Measurements from ENCODE around the gene TMEM190. TPM values are rescaled to one million over a fixed set of nuclear protein-coding genes. Genes with fewer than 3 reads are reported as not detected.
"Not testable (repeated sequence)": the region's sequence is repeated elsewhere in the genome, so short reads cannot be mapped to it uniquely, and the experiment has no call there.

TMEM190 gene
- total RNA-seq, 1 donor from 2014 or later = not detected

DNA sequence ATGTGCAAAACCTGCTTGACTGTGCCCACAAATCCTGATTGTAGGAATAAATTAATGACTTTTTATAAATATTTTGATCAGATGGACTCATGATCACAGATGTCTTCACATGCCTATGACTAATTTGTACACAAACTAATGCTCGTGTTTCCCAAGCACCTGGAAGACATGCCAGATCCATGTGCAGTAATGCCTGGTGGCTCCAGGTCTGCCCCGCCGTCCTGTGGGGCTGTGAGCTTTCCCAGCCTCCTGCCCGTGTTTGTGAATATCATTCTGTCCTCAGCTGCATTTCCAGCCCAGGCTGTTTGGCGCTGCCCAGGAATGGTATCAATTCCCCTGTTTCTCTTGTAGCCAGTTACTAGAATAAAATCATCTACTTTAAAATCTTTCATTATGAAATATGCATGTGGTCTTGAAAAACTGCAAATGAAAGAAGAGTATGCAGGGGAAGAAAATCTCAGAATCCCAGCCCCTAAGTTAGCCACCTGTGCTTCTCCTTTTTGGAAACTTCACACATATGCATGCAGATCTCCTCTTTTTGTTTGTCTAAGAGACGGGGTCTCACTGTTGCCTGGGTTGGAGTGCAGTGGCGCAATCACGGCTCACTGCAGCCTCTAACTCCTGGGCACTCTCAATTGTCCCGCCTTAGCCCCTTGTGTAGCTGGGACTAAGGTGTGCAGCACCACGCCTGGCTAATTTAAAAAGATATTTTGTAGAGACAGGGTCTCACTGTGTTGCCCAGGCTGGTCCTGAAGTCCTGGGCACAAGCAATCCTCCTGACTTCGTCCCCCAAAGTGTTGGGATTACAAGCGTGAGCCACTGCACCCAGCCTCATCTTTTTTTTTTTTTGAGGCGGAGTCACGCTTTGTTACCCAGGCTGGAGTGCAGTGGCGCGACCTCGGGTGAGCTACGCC is 15.3 kb downstream of the TMEM190 start:
- TF ChIP-seq, protein P1, sequence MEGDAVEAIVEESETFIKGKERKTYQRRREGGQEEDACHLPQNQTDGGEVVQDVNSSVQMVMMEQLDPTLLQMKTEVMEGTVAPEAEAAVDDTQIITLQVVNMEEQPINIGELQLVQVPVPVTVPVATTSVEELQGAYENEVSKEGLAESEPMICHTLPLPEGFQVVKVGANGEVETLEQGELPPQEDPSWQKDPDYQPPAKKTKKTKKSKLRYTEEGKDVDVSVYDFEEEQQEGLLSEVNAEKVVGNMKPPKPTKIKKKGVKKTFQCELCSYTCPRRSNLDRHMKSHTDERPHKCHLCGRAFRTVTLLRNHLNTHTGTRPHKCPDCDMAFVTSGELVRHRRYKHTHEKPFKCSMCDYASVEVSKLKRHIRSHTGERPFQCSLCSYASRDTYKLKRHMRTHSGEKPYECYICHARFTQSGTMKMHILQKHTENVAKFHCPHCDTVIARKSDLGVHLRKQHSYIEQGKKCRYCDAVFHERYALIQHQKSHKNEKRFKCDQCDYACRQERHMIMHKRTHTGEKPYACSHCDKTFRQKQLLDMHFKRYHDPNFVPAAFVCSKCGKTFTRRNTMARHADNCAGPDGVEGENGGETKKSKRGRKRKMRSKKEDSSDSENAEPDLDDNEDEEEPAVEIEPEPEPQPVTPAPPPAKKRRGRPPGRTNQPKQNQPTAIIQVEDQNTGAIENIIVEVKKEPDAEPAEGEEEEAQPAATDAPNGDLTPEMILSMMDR (IDR thresholded peaks at IDR 0.05) = no peak
- ChIA-PET POLR2A (interaction anchor here (11.3 kb wide), 1 partner anchor 11 kb away, joined by 215 read pairs; the partner anchor contains the start of gene UBE2S), CTCF (no interaction called here)
- no peaks in the 10 kb centered on the region for H3K9me3 Mint-ChIP-seq
- peaks cover 36% of the 10 kb centered on the region for H3K4me1 Mint-ChIP-seq
- no peak overlapping the region for H3K4me3 Mint-ChIP-seq
- intact Hi-C loops (cut with micrococcal nuclease) = no loop called here
- no peaks in the 10 kb centered on the region for H3K27me3 Mint-ChIP-seq
- DNase-seq (no peak), ATAC-seq (ENCODE audit: low read depth) (no peak)
- H3K27ac Mint-ChIP-seq = no peak overlapping the region
- H3K36me3 Mint-ChIP-seq (ENCODE audit: low read depth) = peaks cover 59% of the 10 kb centered on the region

DNA sequence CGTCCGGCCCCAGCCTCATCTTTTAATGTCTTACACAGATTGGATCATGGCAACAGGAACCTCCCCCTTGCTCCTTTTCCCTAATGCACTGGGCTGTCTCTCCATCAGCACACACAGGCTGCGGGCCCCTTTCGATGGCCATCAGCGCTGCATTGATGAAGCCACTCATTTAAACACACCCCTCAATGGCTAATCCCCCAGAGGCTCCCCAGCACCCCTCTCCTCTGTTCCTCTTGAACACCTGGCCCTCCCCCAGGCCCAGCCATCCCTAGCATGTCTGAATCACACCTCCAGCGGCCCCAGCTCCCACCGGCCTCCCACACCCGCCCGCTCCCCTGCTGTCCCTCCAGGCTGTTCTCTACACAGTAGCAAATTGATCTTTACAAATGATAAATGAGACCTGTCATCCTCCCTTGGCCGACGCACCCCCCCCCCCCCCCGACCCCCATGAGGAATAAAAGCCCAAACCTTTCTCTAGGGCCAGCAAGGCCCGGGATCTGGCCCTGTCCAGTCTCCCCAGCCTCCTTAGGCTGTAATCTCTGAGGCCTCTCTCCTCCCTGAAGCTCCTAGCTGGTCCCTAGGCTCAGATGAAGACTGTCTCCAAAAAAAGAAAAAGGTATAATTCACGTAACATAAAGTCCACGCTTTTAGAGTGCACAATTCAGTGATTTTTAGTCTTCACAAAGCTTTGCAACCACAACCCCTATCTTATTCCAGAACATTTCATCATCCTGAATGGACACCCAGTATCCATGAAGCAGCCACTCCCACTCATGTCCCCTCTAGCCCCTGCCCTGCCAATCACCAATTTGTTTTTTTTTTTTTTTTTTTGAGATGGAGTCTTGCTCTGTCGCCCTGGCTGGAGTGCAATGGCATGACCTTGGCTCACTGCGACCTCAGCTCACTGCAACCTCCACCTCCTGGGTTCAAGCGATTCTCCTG is 16.5 kb downstream of the TMEM190 start:
- H3K4me3 Mint-ChIP-seq = no peak overlapping the region
- ChIA-PET CTCF (no interaction called here), POLR2A (interaction anchor here (1.1 to 11.3 kb wide), 2 partner anchors 9 kb away, joined by 6 to 215 read pairs; partner anchors contain the start of genes TMEM238 and UBE2S)
- no peaks in the 10 kb centered on the region for H3K27me3 Mint-ChIP-seq
- peaks cover 48% of the 10 kb centered on the region for H3K36me3 Mint-ChIP-seq (ENCODE audit: low read depth)
- TF ChIP-seq, protein P1 (IDR thresholded peaks at IDR 0.05) = no peak
- intact Hi-C loops (cut with micrococcal nuclease) = no loop called here
- H3K27ac Mint-ChIP-seq = no peak overlapping the region
- no peak for DNase-seq
- peaks cover 25% of the 10 kb centered on the region for H3K4me1 Mint-ChIP-seq
- H3K9me3 Mint-ChIP-seq = no peaks in the 10 kb centered on the region
- no peak for ATAC-seq (ENCODE audit: low read depth)

DNA sequence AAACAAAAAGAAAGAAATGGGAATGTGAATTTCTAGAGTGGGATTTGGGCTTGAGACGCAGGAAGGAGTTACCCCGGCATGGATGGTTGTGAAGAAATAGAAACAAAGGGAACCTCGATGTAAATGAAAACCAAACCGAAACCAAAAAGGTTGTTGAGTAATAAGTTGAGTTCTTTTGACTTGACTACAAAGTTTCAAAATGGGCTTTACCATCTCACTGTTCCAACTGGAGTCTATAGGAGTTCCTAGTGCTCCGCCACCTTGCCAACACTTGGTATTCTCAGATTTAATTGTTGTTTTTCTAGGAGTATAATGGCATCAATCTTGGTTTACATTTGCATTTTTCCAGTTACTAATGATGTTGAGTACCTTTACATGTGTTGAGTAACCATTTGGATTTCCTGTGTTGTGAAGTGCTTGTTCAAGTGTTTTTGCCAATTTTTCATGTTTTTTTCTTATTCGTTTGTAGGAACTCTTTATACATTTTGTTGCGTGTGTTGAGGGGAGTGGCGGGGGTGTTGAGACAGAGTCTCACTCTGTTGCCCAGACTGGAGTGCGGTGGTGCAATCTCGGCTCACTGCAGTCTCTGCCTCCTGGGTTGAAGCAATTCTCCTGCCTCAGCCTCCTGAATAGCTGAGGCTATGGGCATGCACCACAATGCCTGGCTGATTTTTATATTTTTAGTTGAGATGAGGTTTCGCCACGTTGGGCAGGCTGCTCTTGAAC is 21.7 kb downstream of the TMEM190 start:
- no peak overlapping the region for H3K27ac Mint-ChIP-seq
- TF ChIP-seq, protein P1 (IDR thresholded peaks at IDR 0.05) = no peak

DNA sequence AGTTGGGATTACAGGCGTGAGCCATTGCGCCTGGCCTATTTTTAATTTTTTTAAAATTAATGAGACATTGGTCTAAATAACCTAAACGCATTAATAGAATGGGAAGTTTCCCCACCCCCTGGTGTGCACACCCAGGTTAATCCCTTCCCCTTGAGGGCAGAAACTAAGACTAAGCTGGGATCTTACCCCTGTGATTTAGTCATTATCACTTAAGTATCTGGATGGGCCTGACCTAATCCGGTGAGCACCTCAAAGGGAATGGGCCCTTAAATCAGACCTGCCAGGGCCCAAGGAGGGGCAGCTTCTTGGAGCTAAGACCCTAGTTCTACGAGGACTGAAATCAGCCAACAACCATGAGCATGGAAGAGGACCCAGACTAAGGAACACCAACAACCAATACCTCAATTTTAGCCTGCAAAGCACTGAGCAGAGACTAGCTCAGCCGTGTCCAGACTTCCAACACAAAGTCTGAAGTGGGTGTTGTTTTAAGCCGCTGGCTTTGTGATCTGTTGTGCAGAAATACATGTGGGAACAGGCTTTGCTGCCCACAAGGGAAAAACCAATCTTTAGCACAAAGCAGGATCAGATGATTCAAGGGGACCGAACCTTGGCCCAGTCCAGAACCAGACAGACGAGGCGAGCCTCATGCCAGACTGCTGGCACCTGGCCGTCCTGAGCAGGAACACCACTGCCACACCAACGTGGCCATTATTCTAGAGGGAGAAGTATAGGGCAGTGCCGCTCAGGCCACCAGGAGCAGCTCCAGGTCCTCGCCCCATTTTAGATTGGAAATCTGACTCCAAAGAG is 23.9 kb downstream of the TMEM190 start:
- TF ChIP-seq, protein P1 (IDR thresholded peaks at IDR 0.05) = no peak
- ChIA-PET CTCF (no interaction called here), POLR2A (interaction anchor here (11.4 kb wide), 1 partner anchor 12 kb away, joined by 215 read pairs; the partner anchor contains the start of genes RPL28 and TMEM238)
- H3K4me3 Mint-ChIP-seq = no peak overlapping the region
- intact Hi-C loops (cut with micrococcal nuclease) = no loop called here
- ATAC-seq (ENCODE audit: low read depth) (no peak), DNase-seq (no peak)
- no peaks in the 10 kb centered on the region for H3K9me3 Mint-ChIP-seq
- H3K27me3 Mint-ChIP-seq = no peaks in the 10 kb centered on the region
- no peak overlapping the region for H3K27ac Mint-ChIP-seq
- peaks cover 38% of the 10 kb centered on the region for H3K36me3 Mint-ChIP-seq (ENCODE audit: low read depth)
- H3K4me1 Mint-ChIP-seq = peaks cover under 1% of the 10 kb centered on the region

More for the DNA sequence above, 21.7 kb downstream of the TMEM190 start:
- POLR2A ChIA-PET = interaction anchor here (0.9 to 11.4 kb wide), 3 partner anchors 9 to 10 kb away, joined by 3 to 215 read pairs (median 9); partner anchors contain the start of genes RPL28, TMEM238 and UBE2S
- no peaks in the 10 kb centered on the region for H3K27me3 Mint-ChIP-seq
- DNase-seq = no peak
- no peak for ATAC-seq (ENCODE audit: low read depth)
- H3K4me1 Mint-ChIP-seq = no peaks in the 10 kb centered on the region
- no peaks in the 10 kb centered on the region for H3K9me3 Mint-ChIP-seq
- H3K36me3 Mint-ChIP-seq (ENCODE audit: low read depth) = peaks cover 29% of the 10 kb centered on the region
- intact Hi-C loops (cut with micrococcal nuclease) = no loop called here
- CTCF ChIA-PET = no interaction called here
- H3K4me3 Mint-ChIP-seq = no peak overlapping the region

DNA sequence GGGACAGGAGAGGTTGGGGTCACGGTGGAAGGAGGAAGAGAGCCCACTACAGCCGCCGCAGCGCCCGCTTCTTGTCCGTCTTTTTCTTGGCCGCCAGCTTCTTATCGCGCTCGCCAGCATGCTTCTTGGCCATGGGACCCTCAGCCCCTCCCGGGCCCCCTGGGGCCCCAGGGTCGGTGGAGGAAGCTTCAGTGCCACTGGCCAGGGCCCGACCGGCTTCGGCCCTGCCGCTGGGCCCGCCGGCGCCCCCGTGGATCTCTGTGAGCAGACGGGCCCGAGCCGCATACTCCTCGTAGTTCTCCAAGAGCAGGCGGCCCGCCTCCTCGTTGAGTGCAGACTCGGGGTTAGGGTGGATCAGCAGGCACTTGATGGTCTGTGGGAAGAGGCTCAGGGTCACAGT is 24.8 kb downstream of the TMEM190 start:
- H3K9me3 Mint-ChIP-seq; H3K4me1 Mint-ChIP-seq; ATAC-seq (ENCODE audit: low read depth); CTCF ChIA-PET; H3K27ac Mint-ChIP-seq; H3K27me3 Mint-ChIP-seq; H3K4me3 Mint-ChIP-seq; intact Hi-C loops (cut with micrococcal nuclease); DNase-seq: not testable (repeated sequence)
- peaks cover 47% of the 10 kb centered on the region for H3K36me3 Mint-ChIP-seq (ENCODE audit: low read depth)
- POLR2A ChIA-PET = interaction anchor here (11.4 kb wide), 1 partner anchor 13 kb away, joined by 215 read pairs; the partner anchor contains the start of genes RPL28 and TMEM238

Measured in activated B cell treated with CpG ODN at 0.5 μM for 24 hours (primary cell).